Common myeloid progenitor, CD34-positive (primary cell): Measurements from ENCODE around the gene SLC8A2.

Source experiments
- CTCF ChIA-PET: fragments of 350-600 bp; sonication (Branson Sonifier 250); formaldehyde crosslinking; loops from one replicate; lab custom pipeline; 2021; ENCODE audit warnings: antibody characterized with exemption; lab: Charles Lee
- POLR2A ChIA-PET: fragments of 350-600 bp; sonication (Branson Sonifier 250); formaldehyde crosslinking; loops from one replicate; lab custom pipeline; 2021; ENCODE audit warnings: antibody characterized with exemption; lab: Charles Lee
- DNase-seq, 3 donors: peaks; one replicate each; pipeline versions ENCODE4 v3.0.0 to v3.0.0-alpha.2; 2013
- H3K27ac ChIP-seq, 2 experiments: 1 replicate in 1 of 2; 2 replicates in 1 of 2; pipeline ENCODE4 v1.7.0; 2013; ENCODE audit warnings: inconsistent platforms in 2 of 2, low read length in 2 of 2, mild to moderate bottlenecking in 2 of 2, low read depth in 1 of 2, moderate library complexity in 1 of 2; ENCODE audit not compliant: severe bottlenecking in 2 of 2, insufficient read depth in 1 of 2, poor library complexity in 1 of 2
- H3K27me3 ChIP-seq, 5 experiments: replicated peaks in 2 of 5; 1 replicate in 3 of 5; 2 replicates in 2 of 5; pipeline versions ENCODE4 v1.6.1 to v1.7.0; 2013; ENCODE audit warnings: low read length in 4 of 5, mild to moderate bottlenecking in 2 of 5, moderate library complexity in 2 of 5, inconsistent platforms in 1 of 5; ENCODE audit not compliant: insufficient read depth in 5 of 5, control insufficient read depth in 4 of 5
- H3K36me3 ChIP-seq, 4 experiments: 1 replicate in 2 of 4; 2 replicates in 2 of 4; pipeline versions ENCODE4 v1.6.1 to v1.7.0; 2013; ENCODE audit warnings: low read length in 3 of 4, control low read depth in 1 of 4, mild to moderate bottlenecking in 1 of 4; ENCODE audit not compliant: control insufficient read depth in 4 of 4, insufficient read depth in 4 of 4
- H3K4me1 ChIP-seq, 4 experiments: 1 replicate in 3 of 4; 2 replicates in 1 of 4; pipeline versions ENCODE4 v1.6.1 to v1.7.1; 2013; ENCODE audit warnings: low read length in 3 of 4, mild to moderate bottlenecking in 3 of 4, control low read depth in 1 of 4, inconsistent platforms in 1 of 4, moderate library complexity in 1 of 4; ENCODE audit not compliant: control insufficient read depth in 4 of 4, insufficient read depth in 4 of 4; ENCODE audit errors: control extremely low read depth in 1 of 4
- H3K4me3 ChIP-seq, 7 experiments: 1 replicate in 4 of 7; 2 replicates in 3 of 7; pipeline versions ENCODE4 v1.5.1 to v1.7.0; 2013; ENCODE audit warnings: mild to moderate bottlenecking in 7 of 7, low read length in 6 of 7, moderate library complexity in 6 of 7, inconsistent platforms in 2 of 7, low read depth in 2 of 7, control low read depth in 1 of 7; ENCODE audit not compliant: insufficient read depth in 4 of 7, control insufficient read depth in 1 of 7; ENCODE audit errors: extremely low read depth in 1 of 7
- H3K9me3 ChIP-seq, 5 experiments: 1 replicate in 4 of 5; 2 replicates in 1 of 5; pipeline versions ENCODE4 v1.6.1 to v1.7.1; 2013; ENCODE audit warnings: low read length in 4 of 5, mild to moderate bottlenecking in 2 of 5, inconsistent platforms in 1 of 5, low read depth in 1 of 5, moderate library complexity in 1 of 5; ENCODE audit not compliant: control insufficient read depth in 4 of 5, insufficient read depth in 2 of 5; ENCODE audit errors: control extremely low read depth in 1 of 5
- WGBS: methylation state at CpG from one replicate; pipeline ENCODE4 v1.1.5; 2013; ENCODE audit not compliant: insufficient coverage; 5-methylcytosine and 5-hydroxymethylcytosine counted together

The SLC8A2 gene

DNA sequence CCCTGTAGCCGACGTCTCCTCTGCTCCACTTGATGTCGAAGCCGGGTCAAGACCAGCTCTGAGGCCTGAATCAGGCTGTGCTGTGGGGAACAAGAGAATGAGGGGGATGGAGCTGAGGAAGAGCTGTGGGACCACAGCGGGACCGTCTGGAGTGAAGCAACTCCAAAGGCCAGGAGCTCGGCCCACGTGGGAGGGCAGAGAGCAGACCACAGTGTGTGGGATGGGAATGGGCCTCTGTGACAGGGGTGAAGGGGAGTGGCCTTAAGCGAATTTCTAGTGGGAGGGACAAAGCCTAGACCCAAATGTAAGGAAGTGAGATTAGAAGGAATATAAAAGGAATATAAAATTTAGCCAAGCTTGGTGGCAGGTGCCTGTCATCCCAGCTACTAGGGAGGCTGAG lies 3.8 kb upstream of the SLC8A2 start:
- peaks cover 0 to 4% (median 2%) of the 10 kb centered on the region in 4 experiments for H3K36me3 ChIP-seq
- ChIA-PET POLR2A (no interaction called here), CTCF (interaction anchor here (0.8 kb wide), 1 partner anchor 8 kb away, joined by 3 read pairs; the partner anchor contains the start of gene KPTN)
- no peak overlapping the region for H3K4me3 ChIP-seq
- no peak for DNase-seq
- H3K9me3 ChIP-seq: no peaks in the 10 kb centered on the region
- peaks cover 0 to 22% (median 2%) of the 10 kb centered on the region in 5 experiments for H3K27me3 ChIP-seq
- no peak overlapping the region for H3K27ac ChIP-seq
- 94% methylated on average over 8 of the region's 9 CpGs for WGBS
- peaks cover 0 to 11% (median 7%) of the 10 kb centered on the region in 4 experiments for H3K4me1 ChIP-seq

DNA sequence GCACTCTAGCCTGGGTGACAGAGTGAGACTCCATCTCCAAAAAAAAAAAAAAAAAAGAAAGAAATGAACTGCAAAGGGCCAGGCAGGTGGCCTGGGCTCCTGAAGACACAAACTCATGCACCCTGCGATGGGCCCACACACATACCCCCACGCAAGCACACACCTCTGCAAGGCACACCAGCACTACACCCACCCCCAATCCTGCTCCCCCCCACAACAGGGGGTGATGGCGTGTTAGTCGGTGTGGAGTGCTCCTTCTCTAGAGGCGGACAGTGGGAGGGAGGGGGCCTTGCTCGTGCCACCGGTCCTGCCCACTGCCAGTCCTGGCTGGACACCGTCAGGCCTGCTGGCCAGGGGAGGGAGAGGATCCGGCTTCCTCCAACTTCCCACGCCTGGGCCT lies 1.6 kb upstream of the SLC8A2 start:
- no peak overlapping the region for H3K27ac ChIP-seq
- 97% methylated on average over 5 of the region's 10 CpGs for WGBS
- H3K4me1 ChIP-seq: peaks cover 0 to 11% (median 7%) of the 10 kb centered on the region in 4 experiments
- CTCF ChIA-PET: interaction anchor here (1.3 to 1.4 kb wide), 2 partner anchors 10 to 34 kb away, joined by 3 to 7 read pairs; no protein-coding TSS in a partner anchor
- no peak overlapping the region for H3K4me3 ChIP-seq
- H3K36me3 ChIP-seq: peaks cover 0 to 4% (median 2%) of the 10 kb centered on the region in 4 experiments
- DNase-seq: no peak
- H3K27me3 ChIP-seq: peaks cover 0 to 44% (median 20%) of the 10 kb centered on the region in 5 experiments
- POLR2A ChIA-PET: no interaction called here
- H3K9me3 ChIP-seq: no peaks in the 10 kb centered on the region

DNA sequence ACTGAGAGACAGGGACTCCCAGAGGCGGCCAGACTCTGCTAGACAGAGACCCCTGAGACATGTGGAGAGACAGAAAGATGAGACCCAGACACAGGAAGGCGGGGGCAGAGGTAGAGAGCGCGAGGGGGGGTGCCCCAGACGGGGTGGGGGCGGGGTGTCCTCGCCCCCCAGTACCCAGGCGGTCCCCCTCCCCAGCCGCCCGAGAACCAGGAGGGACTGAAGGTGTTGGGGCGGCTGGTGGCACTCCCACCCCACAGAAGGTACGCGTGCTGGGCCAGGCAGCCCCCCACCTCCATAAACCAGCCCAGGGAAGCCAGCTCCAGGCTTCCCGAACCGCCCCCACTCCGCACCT lies 336 bp downstream of the SLC8A2 start:
- ChIA-PET CTCF (no interaction called here), POLR2A (no interaction called here)
- peaks cover 0 to 60% (median 23%) of the 10 kb centered on the region in 5 experiments for H3K27me3 ChIP-seq
- H3K4me1 ChIP-seq: peaks cover 0 to 11% (median 7%) of the 10 kb centered on the region in 4 experiments
- DNase-seq: no peak
- peak overlapping the region in 1 of 7 experiments; percentile 26 for H3K4me3 ChIP-seq
- 8% methylated on average over 13 of the region's 16 CpGs for WGBS
- H3K9me3 ChIP-seq: peaks cover 0 to 2% (median 0%) of the 10 kb centered on the region in 5 experiments
- no peak overlapping the region for H3K27ac ChIP-seq
- H3K36me3 ChIP-seq: no peaks in the 10 kb centered on the region

DNA sequence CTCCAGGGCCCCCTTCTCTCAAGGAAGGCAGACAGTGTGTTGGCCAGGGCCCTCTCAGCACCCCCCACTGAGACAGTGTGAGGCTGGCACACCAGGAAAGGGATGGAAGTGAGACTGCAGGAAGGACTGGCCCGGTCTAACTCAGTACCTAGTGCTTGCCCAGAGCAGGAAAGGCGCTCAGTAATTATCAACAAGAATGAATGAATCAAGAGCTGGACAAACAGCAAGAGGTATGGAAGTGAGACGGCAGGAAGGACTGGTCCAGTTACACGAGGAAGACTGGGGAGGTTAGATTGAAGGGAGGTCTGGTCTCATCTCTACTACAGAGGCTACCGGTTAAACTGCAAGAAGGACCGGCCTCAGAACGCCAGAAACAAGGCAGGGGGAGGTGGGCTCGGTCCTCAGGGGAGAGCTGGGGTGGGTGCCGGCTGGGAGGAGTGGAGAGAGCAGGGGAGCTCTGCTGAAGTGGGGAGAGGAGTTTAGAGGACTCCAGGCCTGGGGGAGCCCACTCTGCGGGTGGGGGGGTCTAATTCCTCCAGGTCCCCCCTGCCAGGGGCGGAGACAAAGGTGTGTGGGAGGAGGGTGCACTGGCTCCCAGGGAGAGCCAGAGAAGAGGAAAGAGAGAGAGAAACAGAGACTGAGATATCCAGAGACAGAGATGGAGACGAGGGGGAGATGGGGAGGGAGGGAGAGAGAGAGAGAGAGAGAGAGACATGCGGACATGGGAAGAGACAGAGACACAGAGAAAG lies 1.1 kb downstream of the SLC8A2 start:
- Histone ChIP-seq H3K9me3 (peaks cover 0 to 2% (median 0%) of the 10 kb centered on the region in 5 experiments), H3K27ac (no peak overlapping the region), H3K27me3 (peaks cover 0 to 66% (median 26%) of the 10 kb centered on the region in 5 experiments), H3K4me3 (no peak overlapping the region), H3K36me3 (no peaks in the 10 kb centered on the region), H3K4me1 (peaks cover 0 to 11% (median 7%) of the 10 kb centered on the region in 4 experiments)
- POLR2A ChIA-PET: no interaction called here
- DNase-seq: no peak
- CTCF ChIA-PET: no interaction called here
- 31% methylated on average over 10 of the region's 13 CpGs for WGBS

DNA sequence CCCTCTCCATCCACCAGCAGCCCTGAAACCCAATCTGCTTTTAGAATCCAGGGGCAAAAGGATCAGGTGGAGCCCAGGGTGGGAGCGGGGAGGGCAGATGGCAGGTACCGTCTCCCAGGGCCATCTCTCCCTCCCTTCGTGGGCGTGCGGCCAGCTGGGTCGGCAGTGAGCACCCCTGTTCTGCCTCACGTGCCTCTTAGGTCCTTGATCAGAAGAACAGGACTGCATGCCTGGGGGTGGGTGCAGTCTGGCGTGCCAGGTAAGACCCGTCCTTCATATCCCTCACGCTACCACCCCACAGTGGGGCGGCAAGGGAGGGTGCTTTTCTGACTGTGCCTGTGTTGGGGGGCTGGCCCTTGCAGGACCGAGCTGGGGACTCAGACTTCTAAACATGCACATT lies 2.0 kb downstream of the SLC8A2 start:
- ChIA-PET POLR2A (no interaction called here), CTCF (no interaction called here)
- no peaks in the 10 kb centered on the region for H3K36me3 ChIP-seq
- H3K9me3 ChIP-seq: peaks cover 0 to 2% (median 0%) of the 10 kb centered on the region in 5 experiments
- no peak for DNase-seq
- H3K27ac ChIP-seq: no peak overlapping the region
- H3K27me3 ChIP-seq: peaks cover 0 to 74% (median 27%) of the 10 kb centered on the region in 5 experiments
- WGBS: 23% methylated on average over 8 of the region's 12 CpGs
- no peak overlapping the region for H3K4me3 ChIP-seq
- H3K4me1 ChIP-seq: peaks cover 0 to 11% (median 7%) of the 10 kb centered on the region in 4 experiments

DNA sequence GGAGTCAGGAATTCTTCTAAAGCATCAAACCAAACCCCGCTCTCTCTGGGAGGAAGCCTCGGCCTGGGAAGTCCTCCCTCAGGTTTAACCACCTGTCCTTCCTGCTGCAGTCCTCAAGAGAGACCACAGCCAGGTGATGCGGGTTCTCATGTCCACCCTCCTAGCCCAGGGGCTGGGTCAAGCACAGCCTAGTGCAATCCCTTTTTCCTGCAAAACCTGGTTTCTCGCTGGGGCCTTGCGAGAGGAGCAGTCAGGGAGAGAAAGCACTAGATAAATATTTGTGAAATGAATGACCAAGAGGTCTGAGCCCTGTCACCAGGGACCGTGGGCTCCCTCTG lies 2.4 kb downstream of the SLC8A2 start:
- DNase-seq: no peak
- Histone ChIP-seq H3K27ac (no peak overlapping the region), H3K9me3 (peaks cover 0 to 2% (median 0%) of the 10 kb centered on the region in 5 experiments), H3K36me3 (no peaks in the 10 kb centered on the region), H3K4me1 (peaks cover 0 to 11% (median 7%) of the 10 kb centered on the region in 4 experiments), H3K27me3 (peaks cover 0 to 75% (median 27%) of the 10 kb centered on the region in 5 experiments), H3K4me3 (no peak overlapping the region)
- ChIA-PET POLR2A (no interaction called here), CTCF (no interaction called here)
- WGBS: 26% methylated on average over 3 of the region's 6 CpGs

DNA sequence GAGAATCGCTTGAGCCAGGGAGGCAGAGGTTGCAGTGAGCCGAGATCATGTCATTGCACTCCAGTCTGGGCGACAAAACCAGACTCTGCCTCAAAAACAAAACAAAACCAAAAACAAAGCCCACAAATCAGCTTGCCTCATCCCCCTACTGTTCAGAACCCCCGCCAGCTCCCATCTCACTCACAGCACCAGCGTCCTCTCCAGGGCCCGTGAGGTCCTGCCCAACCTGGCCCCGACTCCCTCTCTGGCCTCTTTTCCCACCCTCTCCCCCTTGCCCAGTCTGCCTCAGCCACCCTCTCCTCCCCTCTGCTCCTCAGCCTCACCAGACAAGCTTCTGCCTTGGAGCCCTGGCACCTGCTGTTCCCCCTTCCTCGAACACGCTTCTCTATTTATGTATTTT lies 3.8 kb downstream of the SLC8A2 start:
- no peak for DNase-seq
- Histone ChIP-seq H3K4me3 (no peak overlapping the region), H3K4me1 (peaks cover 0 to 11% (median 7%) of the 10 kb centered on the region in 4 experiments), H3K36me3 (no peaks in the 10 kb centered on the region), H3K9me3 (peaks cover 0 to 2% (median 0%) of the 10 kb centered on the region in 5 experiments), H3K27me3 (peaks cover 0 to 75% (median 27%) of the 10 kb centered on the region in 5 experiments), H3K27ac (no peak overlapping the region)
- ChIA-PET POLR2A (interaction anchor here (0.5 kb wide), 1 partner anchor 225 kb away, joined by 3 read pairs; no protein-coding TSS in a partner anchor), CTCF (no interaction called here)
- WGBS: 51% methylated on average over 9 of the region's 9 CpGs
